Epithelial cell of esophagus (primary cell): ENCODE measurements around the gene KRTAP10-5.

Source experiments
- DNase-seq: peaks from one replicate; pipeline ENCODE4 v3.0.0; 2010; ENCODE audit warnings: low read depth
- H3K4me3 ChIP-seq: 2 replicates; pipeline ENCODE4 v1.5.1; 2011; ENCODE audit warnings: mild to moderate bottlenecking, low read length, control low read depth
- TF ChIP-seq, protein P1 (sequence below): IDR thresholded peaks from 2 replicates; pipeline ENCODE4 v1.5.1; 2011; ENCODE audit warnings: low read depth, mild to moderate bottlenecking, low read length, control low read depth, inconsistent platforms; ENCODE audit not compliant: insufficient read depth; ENCODE audit errors: missing control alignments

Gene KRTAP10-5

DNA sequence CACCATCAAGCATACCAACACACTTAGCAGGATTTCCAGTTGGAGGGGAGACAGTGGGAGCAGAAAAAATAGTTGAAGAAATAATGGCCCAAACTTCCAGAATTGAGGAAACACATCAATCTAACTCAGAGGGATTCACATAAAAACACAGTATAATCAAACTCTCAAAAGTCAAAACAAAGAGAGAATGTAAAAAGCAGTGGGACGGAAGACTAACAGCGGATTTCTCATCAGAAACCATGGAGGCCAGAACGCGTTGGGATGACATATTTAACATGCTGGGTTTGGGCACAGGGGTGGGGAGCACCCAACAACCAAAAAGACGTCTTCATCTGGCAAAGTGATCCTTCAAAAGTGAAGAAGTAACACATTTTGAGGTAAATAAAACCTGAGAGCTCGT, 39.5 kb upstream of the KRTAP10-5 start:
- DNase-seq, result no peak
- H3K4me3 ChIP-seq, result no peak overlapping the region
- TF ChIP-seq, protein P1, sequence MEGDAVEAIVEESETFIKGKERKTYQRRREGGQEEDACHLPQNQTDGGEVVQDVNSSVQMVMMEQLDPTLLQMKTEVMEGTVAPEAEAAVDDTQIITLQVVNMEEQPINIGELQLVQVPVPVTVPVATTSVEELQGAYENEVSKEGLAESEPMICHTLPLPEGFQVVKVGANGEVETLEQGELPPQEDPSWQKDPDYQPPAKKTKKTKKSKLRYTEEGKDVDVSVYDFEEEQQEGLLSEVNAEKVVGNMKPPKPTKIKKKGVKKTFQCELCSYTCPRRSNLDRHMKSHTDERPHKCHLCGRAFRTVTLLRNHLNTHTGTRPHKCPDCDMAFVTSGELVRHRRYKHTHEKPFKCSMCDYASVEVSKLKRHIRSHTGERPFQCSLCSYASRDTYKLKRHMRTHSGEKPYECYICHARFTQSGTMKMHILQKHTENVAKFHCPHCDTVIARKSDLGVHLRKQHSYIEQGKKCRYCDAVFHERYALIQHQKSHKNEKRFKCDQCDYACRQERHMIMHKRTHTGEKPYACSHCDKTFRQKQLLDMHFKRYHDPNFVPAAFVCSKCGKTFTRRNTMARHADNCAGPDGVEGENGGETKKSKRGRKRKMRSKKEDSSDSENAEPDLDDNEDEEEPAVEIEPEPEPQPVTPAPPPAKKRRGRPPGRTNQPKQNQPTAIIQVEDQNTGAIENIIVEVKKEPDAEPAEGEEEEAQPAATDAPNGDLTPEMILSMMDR, result no peak

DNA sequence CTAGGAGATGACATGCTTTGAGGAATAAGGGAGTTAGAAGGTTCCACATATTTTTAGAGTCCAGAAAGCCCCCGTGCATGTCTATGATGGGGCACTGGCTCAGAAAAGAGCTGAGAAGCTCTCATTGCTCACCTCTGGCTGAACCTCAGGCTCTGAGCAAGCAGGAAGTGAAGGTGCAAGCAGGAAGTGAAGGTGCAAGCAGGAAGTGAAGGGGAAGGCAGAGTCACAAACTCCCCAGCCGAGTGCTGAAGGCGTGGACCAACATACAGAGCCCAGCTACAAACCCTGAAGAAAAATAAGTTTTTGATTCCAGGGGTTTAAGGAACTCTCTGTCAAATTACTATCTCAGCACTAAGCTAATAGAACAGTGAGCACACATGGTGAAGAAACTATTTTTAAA, 38.5 kb upstream of the KRTAP10-5 start:
- no peak overlapping the region for H3K4me3 ChIP-seq
- TF ChIP-seq, protein P1, result no peak
- no peak for DNase-seq

DNA sequence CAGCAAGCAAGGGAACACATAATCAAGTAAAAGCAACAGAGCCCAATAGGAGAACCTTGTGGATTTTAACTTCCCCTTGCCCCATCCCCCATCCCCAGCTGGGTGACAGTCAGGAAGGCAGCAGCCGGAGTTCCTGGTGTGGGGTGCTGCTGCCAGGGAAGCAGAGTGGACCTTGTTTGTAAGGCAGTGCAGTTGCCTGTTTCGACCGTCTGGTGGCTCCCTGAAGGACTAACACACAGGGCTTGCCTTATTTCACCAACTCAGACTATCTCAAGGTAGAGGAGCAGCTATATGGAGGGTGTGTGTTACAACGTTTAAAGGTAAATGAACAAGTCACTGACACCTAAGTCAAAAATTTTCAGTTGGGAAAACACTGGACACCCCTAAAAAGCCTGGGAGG, 38.1 kb upstream of the KRTAP10-5 start:
- no peak overlapping the region for H3K4me3 ChIP-seq
- DNase-seq, result no peak
- TF ChIP-seq, protein P1, result no peak

DNA sequence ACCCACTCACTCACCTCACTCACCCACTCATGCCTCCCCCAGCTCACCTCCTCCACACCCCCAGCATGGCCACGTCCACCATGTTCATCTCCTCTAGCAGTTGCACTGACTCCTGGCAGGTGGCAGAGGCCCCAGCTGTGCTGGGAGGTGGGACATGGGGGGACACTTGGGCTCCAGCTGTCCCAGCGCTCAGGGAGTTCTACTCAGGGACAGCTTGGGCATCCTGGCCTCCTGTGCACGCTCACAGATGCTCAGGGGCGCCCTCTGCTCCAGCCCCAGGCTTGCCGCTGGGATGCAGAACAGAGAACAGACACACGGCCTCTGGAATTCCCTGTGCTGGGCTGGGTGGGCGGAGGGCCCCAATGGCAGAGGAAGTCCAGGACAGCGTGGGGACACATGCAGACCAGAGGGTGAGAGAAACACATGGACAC, 36.7 kb upstream of the KRTAP10-5 start:
- no peak overlapping the region for H3K4me3 ChIP-seq
- DNase-seq, result no peak
- TF ChIP-seq, protein P1, result no peak

DNA sequence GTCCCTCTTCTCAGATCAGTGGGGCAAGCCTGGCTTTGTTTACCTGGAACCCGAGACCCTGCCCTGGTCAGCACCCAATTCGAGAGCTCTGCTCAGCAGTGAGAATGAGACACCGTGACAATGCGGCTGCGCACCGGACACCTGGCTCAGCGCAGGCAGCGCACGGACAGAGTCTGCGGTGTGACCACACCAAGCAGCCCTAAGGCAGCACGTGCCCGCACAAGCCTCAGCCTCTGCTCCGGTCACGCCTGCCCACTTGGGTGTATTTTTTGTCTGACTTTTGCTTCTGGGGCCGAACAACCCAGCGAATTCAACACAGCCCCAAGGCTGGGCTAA, 36.2 kb upstream of the KRTAP10-5 start:
- H3K4me3 ChIP-seq, result no peak overlapping the region
- no peak for DNase-seq
- TF ChIP-seq, protein P1, result no peak

DNA sequence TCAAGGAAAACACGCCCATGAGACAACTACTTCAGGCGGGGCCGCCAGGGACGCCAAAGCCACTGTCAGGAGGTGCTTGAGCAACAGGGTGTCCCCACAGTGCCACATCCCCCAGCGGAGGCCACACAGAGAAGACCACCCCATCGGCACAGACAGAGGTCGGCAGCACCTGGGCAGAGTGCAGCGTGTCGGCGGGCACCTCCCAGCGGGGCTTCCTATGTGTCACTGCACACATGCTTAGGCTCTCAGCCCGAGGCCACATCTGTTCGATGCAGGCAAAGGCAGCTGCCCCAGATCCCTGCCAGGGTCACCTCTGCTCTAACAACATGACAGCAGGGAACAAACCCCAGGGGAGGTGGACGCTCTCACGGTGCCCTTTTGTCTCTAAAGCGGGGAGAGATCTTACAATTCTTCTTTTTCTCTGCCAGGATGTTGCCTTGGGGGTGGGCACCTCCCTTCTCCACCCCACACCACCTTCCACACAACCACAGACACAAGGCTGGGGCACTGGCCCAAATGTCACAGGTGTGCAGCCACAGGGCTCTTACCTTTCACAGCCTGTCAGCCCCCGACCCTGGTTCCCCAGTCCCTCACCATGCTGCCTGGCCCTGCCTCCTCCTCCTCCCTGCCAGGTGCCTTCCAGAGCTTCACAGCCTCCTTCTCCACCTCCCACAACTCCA, 35.6 kb upstream of the KRTAP10-5 start:
- H3K4me3 ChIP-seq, result no peak overlapping the region
- no peak for DNase-seq
- TF ChIP-seq, protein P1, result no peak

DNA sequence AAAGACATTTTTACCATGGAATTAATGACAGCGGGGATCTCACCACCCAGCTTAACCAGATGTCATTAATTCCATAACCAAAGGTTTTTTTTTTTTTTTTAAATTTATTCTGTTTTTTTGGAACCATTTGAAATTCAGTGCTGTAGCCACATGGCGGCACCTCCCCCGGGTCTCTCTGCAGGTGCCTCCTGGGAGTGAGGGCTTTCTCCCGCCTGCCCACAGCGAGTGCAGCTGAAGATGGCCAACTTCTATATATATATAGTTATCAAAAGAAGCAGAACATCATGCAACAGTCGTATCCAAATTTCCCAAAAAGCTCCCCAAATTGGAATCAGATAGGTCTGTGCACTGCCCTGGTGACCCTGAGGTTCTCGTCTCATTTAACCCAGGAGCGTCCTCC, 35.1 kb upstream of the KRTAP10-5 start:
- DNase-seq, result no peak
- TF ChIP-seq, protein P1, result no peak
- H3K4me3 ChIP-seq, result no peak overlapping the region
